ENCODE data around the gene AMHR2.

Gene AMHR2

GRCh38 chr12:53451661-53452158 is 28.1 kb downstream of the AMHR2 start, which contains the start of gene PCBP2:
TSS of gene PCBP2 (plus strand) at chr12:53452102. CDS start at chr12:53454801, 2,699 bp downstream.
- peak; percentile 98 for DNase-seq (ENCODE audit: low read depth)
- peak within 1 kb of the TSS; percentile 99 for H3K4me3 ChIP-seq (ENCODE audit: low read length)
- TF ChIP-seq CTCF (conservative IDR thresholded peaks at IDR 0.05; ENCODE audit: low read depth, low read length): peak; percentile 86

GRCh38 chr12:53452159-53453077 is 28.8 kb downstream of the AMHR2 start:
- no peak for TF ChIP-seq CTCF (conservative IDR thresholded peaks at IDR 0.05; ENCODE audit: low read depth, low read length)
- peak overlapping the region; percentile 99 for H3K4me3 ChIP-seq (ENCODE audit: low read length)
- DNase-seq (ENCODE audit: low read depth): peak; percentile 48

GRCh38 chr12:53453953-53454640 is 30.4 kb downstream of the AMHR2 start:
- H3K4me3 ChIP-seq (ENCODE audit: low read length): peak overlapping the region; percentile 99
- no peak for DNase-seq (ENCODE audit: low read depth)

GRCh38 chr12:53454707-53455106 is 31.1 kb downstream of the AMHR2 start:
- no peak for TF ChIP-seq CTCF (conservative IDR thresholded peaks at IDR 0.05; ENCODE audit: low read depth, low read length)
- peak overlapping the region; percentile 99 for H3K4me3 ChIP-seq (ENCODE audit: low read length)
- no peak for DNase-seq (ENCODE audit: low read depth)

More at GRCh38 chr12:53453953-53454640, 30.4 kb downstream of the AMHR2 start:
- no peak for TF ChIP-seq CTCF (conservative IDR thresholded peaks at IDR 0.05; ENCODE audit: low read depth, low read length)

- no peak for DNase-seq (ENCODE audit: low read depth)
- TF ChIP-seq CTCF (conservative IDR thresholded peaks at IDR 0.05; ENCODE audit: low read depth, low read length): no peak
- H3K4me3 ChIP-seq (ENCODE audit: low read length): no peak overlapping the region
Measured at GRCh38 chr12:53456654-53457366, 33.2 kb downstream of the AMHR2 start.

- no peak for TF ChIP-seq CTCF (conservative IDR thresholded peaks at IDR 0.05; ENCODE audit: low read depth, low read length)
- H3K4me3 ChIP-seq (ENCODE audit: low read length): no peak overlapping the region
- DNase-seq (ENCODE audit: low read depth): no peak
Measured at GRCh38 chr12:53459097-53459496, 35.4 kb downstream of the AMHR2 start.
